ENCODE data around the gene SPO11.
A peak's percentile ranks its signal among the peaks of the same experiment; 100 is the strongest.

SPO11 gene

DNA sequence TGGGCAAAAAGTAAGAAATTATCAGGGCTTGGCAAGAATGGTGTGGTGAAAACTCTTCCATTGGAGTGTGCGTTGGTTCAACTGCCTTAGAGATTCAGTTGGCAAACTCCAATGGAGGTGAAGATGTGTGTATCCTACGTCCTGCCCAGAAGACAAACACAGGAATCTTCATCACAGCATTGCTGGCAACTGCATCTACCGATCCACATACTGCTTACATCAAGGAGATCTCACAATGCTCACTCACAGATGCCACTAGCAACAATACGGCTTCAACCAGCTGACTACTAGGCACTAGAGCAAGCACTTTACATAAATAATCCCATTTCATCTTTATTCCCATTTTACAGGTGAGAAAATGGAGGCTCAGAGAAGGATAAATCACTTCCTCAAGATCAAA, 10.0 kb upstream of the SPO11 start:
- ATAC-seq (no peak), DNase-seq (ENCODE audit: low spot score in 2 of 2) (no peak)
- Mint-ChIP-seq H3K36me3 (no peaks in the 10 kb centered on the region), H3K27ac (no peak overlapping the region), H3K4me3 (no peak overlapping the region), H3K4me1 (peaks cover 10% of the 10 kb centered on the region), H3K9me3 (no peaks in the 10 kb centered on the region)

DNA sequence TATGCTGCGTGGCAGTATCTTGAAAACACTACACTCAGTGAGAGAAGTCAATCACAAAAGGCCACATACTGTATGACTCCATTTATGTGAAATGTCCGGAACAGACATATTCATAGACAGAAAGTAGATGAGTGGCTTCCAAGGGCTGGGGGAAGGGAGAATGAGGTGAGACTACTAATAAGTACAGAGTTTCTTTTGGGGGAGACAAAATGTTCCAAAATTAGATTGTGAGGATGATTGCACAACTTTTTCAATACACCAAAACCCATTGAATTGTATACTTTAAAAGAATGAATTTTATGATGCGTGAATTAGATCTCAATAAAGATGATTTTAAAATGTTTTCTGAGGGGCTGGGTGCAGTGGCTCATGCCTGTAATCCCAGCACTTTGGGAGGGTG, 9.2 kb upstream of the SPO11 start:
- Mint-ChIP-seq H3K9me3 (no peaks in the 10 kb centered on the region), H3K36me3 (no peaks in the 10 kb centered on the region), H3K4me1 (peaks cover 10% of the 10 kb centered on the region), H3K4me3 (no peak overlapping the region), H3K27ac (no peak overlapping the region)
- no peak for DNase-seq (ENCODE audit: low spot score in 2 of 2)
- ATAC-seq: no peak

DNA sequence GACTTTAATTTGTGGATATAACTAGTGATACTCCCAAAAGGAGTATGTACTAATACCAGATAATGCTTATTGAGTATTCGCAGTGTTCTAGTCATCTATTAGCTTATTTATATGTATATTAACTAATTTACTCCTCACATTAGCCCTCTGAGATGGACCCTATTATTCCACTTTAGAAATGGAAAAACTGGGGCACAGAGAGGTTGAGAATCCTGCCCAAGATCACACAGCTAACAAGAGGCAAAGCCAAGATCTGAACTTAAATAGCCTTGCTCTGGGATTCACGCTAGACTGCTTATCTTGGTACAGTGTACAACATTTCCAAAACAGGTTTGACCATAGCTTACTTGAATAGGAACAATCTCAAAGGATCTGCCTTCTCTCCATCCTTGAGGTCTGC, 8.5 kb upstream of the SPO11 start:
- no peak for DNase-seq (ENCODE audit: low spot score in 2 of 2)
- Mint-ChIP-seq H3K9me3 (no peaks in the 10 kb centered on the region), H3K36me3 (no peaks in the 10 kb centered on the region), H3K27ac (no peak overlapping the region), H3K4me3 (no peak overlapping the region), H3K4me1 (peaks cover 10% of the 10 kb centered on the region)
- ATAC-seq: no peak

DNA sequence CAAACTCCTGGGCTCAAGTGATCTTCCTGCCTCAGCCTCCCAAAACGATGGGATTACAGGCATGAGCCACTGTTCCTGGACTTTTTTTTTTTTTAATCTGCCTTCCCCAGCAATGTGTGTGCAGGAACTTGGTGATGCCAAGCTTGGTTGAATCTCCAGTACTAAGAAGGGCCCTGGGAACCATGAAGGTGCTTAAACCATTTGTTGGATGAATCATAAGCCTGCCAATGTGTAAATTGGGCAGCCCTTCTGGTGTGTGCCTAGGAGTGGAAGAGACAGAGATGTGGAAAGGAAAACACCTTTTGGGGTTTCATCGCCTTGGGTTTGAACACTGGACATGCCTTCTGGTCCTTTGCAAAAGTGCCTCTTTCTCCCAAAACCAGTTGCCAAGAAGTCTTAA, 7.1 kb upstream of the SPO11 start:
- Mint-ChIP-seq H3K27ac (no peak overlapping the region), H3K4me3 (no peak overlapping the region), H3K9me3 (no peaks in the 10 kb centered on the region), H3K36me3 (no peaks in the 10 kb centered on the region), H3K4me1 (peaks cover 10% of the 10 kb centered on the region)
- DNase-seq (ENCODE audit: low spot score in 2 of 2): no peak
- no peak for ATAC-seq

DNA sequence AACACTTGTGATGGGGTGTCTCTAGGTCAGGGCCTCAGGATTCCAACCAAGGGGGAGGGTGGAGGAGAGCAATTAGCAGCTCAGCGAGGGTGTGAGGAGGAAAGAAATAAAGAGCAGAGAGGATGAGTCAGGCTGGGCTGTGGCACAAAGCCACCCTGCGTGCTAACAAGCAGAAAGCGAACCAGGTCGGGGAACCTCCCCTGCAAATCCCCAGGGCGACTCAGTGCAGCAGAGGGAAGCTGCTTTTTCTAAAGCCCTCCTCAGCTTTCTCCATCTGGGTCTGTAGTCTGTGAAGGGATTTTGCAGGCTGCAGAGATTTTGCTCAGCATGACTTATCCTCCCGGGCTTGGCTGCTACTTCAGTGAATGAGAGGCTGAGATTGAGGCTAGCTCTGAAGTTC, 6.6 kb upstream of the SPO11 start:
- Mint-ChIP-seq H3K27ac (no peak overlapping the region), H3K36me3 (no peaks in the 10 kb centered on the region), H3K9me3 (no peaks in the 10 kb centered on the region), H3K4me1 (peaks cover 8% of the 10 kb centered on the region), H3K4me3 (no peak overlapping the region)
- DNase-seq (ENCODE audit: low spot score in 2 of 2) (no peak), ATAC-seq (peak; percentile 36)

DNA sequence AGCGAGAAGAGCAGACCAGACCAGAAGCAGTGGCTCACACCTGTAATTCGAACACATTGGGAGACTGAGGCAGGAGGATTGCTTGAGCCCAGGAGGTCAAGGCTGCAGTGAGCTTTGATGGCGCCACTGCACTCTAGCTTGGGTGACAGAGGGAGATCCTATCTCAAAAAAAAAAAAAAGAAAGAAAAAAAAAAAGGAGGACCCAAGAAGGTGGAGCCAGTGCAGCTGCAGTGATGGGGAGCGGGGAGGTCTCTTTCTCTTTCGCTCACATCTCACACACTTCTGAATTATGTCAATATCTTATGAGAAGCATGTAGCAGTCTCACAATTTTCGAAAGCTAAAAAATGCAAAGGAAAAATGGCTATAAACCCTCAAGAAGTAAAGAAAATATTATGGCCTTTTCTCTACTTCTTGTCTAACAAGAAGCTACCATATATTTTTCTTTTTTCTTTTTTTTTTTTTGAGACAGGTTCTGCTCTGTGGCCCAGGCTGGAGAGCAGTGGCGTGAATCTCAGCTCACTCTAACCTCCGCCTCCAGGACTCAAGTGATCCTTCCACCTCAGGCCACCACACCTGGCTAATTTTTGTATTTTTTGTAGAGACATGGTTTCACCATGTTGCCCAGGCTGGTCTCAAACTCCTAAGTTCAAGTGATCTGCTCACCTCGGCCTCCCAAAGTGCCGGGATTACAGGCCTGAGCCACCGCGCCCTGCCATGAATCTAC, 3.8 kb upstream of the SPO11 start:
- H3K36me3 Mint-ChIP-seq: no peaks in the 10 kb centered on the region
- DNase-seq (ENCODE audit: low spot score in 2 of 2) (no peak), ATAC-seq (no peak)
- H3K9me3 Mint-ChIP-seq: no peaks in the 10 kb centered on the region
- no peak overlapping the region for H3K4me3 Mint-ChIP-seq
- H3K27ac Mint-ChIP-seq: no peak overlapping the region
- no peaks in the 10 kb centered on the region for H3K4me1 Mint-ChIP-seq

DNA sequence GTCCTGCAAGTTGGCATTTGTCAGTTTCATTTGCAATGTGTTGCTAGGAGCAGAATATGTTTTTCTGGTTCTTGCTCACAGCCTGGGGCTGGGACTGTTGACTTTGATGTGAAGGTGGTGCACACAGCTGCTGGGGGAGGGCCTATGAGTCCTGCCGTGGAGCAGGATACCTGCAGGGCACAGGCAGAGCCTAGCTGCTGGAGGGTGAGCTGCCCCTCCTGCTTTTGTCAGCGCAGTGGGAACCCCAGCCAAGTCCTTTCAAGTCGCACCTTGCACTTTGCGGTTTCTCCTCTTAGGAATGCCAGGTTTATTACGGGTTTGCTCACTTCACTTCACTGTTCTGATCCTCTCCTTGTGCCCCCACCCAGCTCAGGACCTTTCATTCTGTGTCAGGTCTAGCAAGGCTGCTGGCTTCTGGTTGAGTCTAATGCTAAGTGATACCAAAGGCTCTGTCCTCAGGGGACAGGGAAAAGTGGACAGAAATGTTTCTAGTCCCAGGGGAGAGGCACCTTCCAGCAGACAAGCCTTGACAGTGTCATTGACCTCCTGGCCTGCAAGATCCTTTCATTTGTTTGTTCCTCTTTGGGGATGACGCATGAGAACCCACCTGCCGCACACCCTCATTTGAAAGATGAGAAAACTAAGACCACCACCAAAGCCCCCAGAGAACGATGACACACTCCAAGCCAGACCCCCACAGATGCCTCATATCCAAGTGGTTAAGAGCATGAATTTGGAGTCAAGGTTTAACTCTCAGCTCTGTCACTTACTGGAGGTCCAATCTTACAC, 2.7 kb upstream of the SPO11 start:
- no peak overlapping the region for H3K4me3 Mint-ChIP-seq
- ATAC-seq (peak; percentile 36), DNase-seq (ENCODE audit: low spot score in 2 of 2) (no peak)
- H3K36me3 Mint-ChIP-seq: no peaks in the 10 kb centered on the region
- no peaks in the 10 kb centered on the region for H3K9me3 Mint-ChIP-seq
- H3K4me1 Mint-ChIP-seq: no peaks in the 10 kb centered on the region
- H3K27ac Mint-ChIP-seq: no peak overlapping the region

DNA sequence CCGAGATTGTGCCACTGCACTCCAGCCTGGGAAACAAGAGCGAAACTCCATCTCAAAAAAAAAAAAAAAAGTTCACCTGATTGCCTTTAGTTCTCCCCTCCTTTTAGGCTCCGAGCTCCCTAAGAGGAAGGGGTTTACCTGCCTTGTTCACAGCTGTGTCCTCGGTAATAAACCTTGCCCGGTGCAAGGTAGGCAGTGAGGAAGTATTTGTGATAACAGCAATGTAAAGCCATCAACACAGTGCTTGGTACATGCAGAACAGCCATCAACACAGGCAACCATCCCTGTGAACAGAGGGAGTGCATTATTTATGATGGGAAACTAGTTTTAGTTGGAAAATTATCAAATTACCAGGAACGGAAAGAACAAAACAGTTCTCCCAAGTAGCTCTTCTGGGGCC, 1.8 kb upstream of the SPO11 start:
- no peaks in the 10 kb centered on the region for H3K4me1 Mint-ChIP-seq
- no peak overlapping the region for H3K27ac Mint-ChIP-seq
- no peak overlapping the region for H3K4me3 Mint-ChIP-seq
- DNase-seq (ENCODE audit: low spot score in 2 of 2): no peak
- no peaks in the 10 kb centered on the region for H3K9me3 Mint-ChIP-seq
- no peak for ATAC-seq
- H3K36me3 Mint-ChIP-seq: no peaks in the 10 kb centered on the region

DNA sequence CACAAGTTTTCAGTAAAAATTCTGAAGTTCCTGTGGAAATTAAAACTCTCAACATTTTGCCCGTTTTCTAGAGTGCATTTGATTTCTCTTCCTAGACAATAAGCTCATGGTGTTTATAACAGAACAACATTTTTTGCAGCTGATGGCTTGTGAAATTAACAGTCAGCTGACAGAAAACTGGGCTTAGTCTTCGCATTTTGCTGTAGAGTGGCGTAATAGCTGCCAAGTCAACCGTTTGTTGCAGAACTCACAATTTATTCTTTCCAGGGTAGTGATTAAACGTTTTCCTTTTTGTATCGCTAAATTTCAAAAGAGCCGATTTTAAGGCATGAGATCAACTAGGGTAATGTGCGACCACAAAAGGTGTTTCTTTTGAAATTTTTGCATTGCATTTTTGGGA, 1.4 kb downstream of the SPO11 start:
- Mint-ChIP-seq H3K27ac (no peak overlapping the region), H3K9me3 (no peaks in the 10 kb centered on the region), H3K4me1 (no peaks in the 10 kb centered on the region), H3K36me3 (no peaks in the 10 kb centered on the region), H3K4me3 (no peak overlapping the region)
- DNase-seq (ENCODE audit: low spot score in 2 of 2) (no peak), ATAC-seq (no peak)

DNA sequence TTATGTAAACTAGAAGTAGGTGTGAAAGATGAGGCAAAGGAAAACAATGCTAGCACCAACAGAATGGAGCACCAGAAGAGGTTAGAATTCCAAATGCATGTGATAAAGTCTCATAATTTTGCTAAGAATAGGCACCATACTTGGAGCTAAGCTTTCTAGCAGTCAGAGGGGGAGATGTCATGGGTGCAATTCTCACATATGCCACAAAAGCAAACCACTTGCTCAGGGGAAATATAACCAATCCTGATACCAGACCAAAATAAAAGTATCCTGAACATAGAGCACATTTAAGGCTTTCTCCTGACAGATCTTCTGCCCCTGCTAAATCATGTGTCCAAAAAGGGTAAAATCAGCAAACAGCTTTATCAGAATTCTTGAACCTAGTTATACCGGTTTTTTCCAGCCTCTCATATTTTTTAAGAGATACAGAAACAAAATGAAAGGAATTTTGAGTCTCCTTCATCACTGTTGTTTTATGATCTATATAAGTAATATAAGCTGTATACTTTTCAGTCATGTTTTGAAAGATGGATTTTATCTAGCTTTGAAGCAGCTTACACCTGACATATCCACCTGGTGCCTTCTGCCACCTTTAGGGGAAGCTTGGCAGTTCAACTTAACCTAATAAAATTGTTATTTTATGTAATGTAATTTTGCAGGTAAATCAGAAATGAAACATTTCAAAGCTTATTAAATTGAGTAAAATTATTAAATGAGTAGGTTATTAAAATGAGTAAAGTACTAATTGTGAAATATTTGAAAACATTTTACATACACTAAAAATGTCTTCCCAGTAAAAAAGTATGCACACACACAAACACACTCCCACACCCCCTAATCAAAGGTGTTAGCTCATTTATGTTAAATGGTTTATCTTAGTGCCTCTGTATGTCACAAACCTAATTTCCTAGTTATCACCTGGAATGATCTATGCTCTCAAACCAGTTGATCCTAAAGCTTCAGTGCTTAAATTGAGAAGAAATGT, 2.8 kb downstream of the SPO11 start:
- Mint-ChIP-seq H3K4me3 (no peak overlapping the region), H3K4me1 (no peaks in the 10 kb centered on the region), H3K27ac (no peak overlapping the region), H3K9me3 (no peaks in the 10 kb centered on the region), H3K36me3 (no peaks in the 10 kb centered on the region)
- DNase-seq (ENCODE audit: low spot score in 2 of 2) (no peak), ATAC-seq (no peak)

DNA sequence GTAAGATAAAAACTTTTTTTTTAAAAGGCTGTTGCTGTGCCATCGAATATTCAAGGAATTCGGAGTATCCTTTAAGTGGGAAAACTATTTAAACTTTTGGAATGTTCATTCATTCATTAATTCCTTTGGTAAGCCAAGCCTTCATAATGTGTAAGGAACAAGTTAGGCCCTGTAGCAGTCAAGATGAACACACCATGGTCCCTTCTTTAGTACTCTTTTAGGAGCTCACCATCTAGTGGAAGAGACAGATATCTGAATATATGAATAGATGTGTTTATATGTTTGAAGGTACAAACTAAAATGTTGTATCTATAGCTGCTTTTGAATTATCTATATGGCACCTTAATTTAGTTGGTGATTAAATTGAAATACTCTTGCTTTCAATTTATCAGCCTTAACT, 5.8 kb downstream of the SPO11 start:
- Mint-ChIP-seq H3K4me1 (no peaks in the 10 kb centered on the region), H3K36me3 (no peaks in the 10 kb centered on the region), H3K9me3 (no peaks in the 10 kb centered on the region), H3K4me3 (no peak overlapping the region), H3K27ac (no peak overlapping the region)
- no peak for DNase-seq (ENCODE audit: low spot score in 2 of 2)
- no peak for ATAC-seq

DNA sequence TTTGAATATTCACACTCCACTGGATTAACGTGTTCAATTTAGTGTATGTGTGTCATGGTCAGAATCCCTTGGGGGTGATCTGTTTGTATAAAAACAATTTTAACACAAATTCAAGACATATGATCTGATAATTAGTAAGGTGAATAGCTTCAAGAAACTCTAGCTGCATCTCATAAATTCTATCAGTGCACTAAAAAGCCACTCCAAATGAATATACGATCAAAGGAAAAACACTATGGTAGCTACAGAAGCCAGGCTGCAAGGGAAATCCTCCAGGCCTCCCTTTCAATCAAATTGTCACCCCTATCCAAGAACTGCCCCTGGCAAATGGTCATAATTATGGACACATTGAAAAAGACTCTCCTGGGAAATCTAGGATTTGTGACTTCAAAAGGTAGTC, 12.1 kb downstream of the SPO11 start:
- no peak for ATAC-seq
- DNase-seq (ENCODE audit: low spot score in 2 of 2): no peak
- H3K36me3 Mint-ChIP-seq: no peaks in the 10 kb centered on the region
- no peak overlapping the region for H3K4me3 Mint-ChIP-seq
- no peaks in the 10 kb centered on the region for H3K9me3 Mint-ChIP-seq
- H3K4me1 Mint-ChIP-seq: no peaks in the 10 kb centered on the region
- H3K27ac Mint-ChIP-seq: no peak overlapping the region

DNA sequence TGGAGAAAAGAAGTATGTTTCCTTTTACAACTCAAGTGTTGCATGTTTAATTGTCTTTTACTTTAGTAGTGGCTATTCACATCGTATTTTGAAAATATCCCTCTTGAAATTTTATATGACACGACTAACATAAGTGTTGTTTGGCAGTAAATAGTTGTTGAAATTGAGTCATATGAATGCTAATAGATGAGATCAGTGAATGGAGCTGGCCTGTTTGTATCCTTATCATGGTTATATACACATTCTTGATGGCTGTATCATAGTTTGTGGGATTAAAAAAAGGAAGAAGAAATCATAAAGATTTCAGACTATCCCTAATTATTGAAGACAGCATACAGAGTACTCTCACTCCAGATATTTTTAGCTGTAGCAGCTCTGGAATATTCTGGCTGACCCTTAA, 13.2 kb downstream of the SPO11 start:
- DNase-seq (ENCODE audit: low spot score in 2 of 2) (no peak), ATAC-seq (no peak)
- no peaks in the 10 kb centered on the region for H3K4me1 Mint-ChIP-seq
- H3K27ac Mint-ChIP-seq: no peak overlapping the region
- no peaks in the 10 kb centered on the region for H3K36me3 Mint-ChIP-seq
- H3K9me3 Mint-ChIP-seq: no peaks in the 10 kb centered on the region
- no peak overlapping the region for H3K4me3 Mint-ChIP-seq

DNA sequence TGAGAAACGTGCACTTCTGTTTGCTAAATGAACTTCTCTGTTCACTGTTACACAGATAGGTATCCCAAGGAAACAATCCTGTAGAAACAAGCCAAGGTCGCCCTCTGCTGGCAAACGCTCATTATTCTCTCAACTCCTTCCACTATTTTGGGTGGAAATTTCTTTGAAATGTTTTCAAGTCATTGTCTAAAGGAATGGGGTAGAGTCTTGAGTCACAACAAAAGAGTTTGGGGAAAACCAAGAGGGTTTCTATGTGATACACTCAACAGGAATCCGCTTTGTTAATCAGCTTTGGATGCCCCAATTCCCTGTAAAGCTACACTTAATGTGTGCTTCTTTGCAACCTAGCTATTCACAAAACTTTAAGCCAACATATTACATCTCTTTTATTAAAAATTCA, 16.9 kb downstream of the SPO11 start:
- H3K4me3 Mint-ChIP-seq: no peak overlapping the region
- no peaks in the 10 kb centered on the region for H3K9me3 Mint-ChIP-seq
- peaks cover 8% of the 10 kb centered on the region for H3K36me3 Mint-ChIP-seq
- DNase-seq (ENCODE audit: low spot score in 2 of 2): peak; percentile 42 to 77
- peak; percentile 42 for ATAC-seq
- H3K27ac Mint-ChIP-seq: no peak overlapping the region
- no peaks in the 10 kb centered on the region for H3K4me1 Mint-ChIP-seq

DNA sequence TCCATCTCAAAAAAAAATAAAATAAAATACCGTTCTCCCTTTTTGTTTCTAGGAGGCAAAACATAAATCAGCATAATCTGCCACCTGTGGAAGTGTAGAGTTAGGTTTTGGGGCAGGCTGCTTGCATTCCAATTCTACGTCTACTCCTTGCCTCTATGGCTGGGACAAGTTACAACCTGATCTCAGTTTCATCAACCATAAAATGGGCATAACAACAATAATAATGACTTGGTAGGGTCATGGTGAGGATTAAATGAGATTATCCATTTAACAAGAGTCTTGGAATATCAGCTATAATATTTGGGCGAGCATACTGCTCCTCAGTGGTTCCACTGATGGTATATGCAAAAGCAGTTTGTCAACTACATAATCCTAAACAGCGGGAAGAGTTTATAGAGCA, 17.8 kb downstream of the SPO11 start:
- Mint-ChIP-seq H3K36me3 (peaks cover 16% of the 10 kb centered on the region), H3K4me3 (no peak overlapping the region), H3K27ac (no peak overlapping the region), H3K9me3 (no peaks in the 10 kb centered on the region), H3K4me1 (peaks cover 9% of the 10 kb centered on the region)
- no peak for ATAC-seq
- no peak for DNase-seq (ENCODE audit: low spot score in 2 of 2)
